HG02870 (cell line): Measurements from ENCODE around the gene LHX4.

Experiments used
- ATAC-seq: cut with Tn5 transposase; IDR thresholded peaks from one replicate; pipeline ENCODE4 v1.9.1; 2021; ENCODE audit warnings: mild to moderate bottlenecking, moderate library complexity; ENCODE audit not compliant: unreplicated experiment

Gene LHX4

DNA sequence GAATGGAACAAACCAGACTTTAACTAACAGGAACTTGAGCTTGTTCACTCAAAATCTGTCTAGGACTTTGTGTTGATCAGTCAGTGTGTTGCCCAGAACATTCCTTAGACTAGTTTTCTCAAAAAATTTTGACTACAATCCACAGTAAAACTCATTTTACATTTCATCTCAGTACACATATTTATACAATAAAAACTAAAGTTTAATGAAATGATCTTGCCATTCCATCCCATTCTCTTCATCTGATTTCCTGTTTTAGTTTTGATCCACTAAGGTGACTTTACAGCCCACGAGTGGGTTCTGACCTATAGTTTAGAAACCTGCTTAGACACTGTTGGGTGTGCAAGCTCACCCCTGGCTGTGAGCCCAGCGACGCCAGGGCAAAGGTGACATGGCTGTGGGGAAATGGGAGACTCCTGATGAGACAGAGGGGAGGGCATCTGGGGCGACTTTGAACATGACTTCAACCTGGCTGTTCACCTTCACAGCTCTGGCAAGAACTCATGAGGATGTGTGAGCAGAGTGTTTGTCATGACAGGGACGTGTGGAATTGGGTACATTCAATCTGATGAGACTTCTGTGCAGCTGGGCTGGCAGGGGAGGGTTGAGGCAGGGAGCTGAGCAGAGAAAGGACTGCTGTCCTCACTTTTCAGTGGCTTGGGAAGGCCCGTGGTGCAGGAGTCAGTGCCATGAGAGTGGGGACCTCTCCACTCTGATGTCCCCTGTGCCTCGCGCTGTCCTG is 40.6 kb downstream of the LHX4 start:
- ATAC-seq = no peak

DNA sequence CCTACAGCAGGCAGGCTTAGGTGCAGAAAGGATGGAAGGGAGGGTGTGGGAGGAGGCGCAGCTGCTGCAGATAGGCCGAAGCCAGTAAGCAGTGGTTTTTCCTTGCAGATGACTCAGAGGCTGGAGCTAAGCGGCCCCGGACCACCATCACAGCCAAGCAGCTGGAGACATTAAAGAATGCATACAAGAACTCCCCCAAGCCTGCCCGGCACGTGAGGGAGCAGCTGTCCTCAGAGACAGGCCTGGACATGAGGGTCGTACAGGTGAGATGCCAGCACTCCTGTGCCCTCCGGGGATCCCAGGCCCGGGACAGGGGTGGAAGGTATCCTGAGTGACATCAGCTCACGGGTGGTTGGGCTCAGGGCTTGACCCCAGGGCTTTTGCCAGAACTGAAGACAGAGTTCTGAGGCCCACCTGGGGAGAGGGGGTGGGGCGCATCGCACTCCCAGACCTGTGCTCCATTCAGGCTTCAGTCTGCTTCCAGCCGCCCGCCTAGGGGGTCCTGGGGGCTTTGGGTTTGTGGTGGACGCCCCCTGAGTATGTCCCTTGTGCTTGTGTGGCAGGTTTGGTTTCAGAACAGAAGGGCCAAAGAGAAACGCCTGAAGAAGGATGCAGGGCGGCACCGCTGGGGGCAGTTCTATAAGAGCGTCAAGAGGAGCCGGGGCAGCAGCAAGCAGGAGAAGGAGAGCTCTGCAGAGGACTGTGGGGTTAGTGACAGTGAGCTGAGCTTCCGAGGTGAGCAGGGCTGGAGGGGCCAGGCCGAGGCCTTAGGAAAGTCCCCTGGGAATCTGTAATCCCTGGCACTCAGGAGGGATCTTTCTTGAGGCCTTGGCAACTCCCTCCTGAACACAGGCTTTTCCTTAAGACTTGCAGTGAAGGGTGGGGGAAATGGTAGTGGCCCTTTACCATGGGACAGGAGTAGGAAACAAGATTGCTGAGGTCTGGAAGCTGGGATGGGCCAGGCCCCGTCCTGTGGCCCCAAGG is 41.5 kb downstream of the LHX4 start:
- ATAC-seq = no peak

DNA sequence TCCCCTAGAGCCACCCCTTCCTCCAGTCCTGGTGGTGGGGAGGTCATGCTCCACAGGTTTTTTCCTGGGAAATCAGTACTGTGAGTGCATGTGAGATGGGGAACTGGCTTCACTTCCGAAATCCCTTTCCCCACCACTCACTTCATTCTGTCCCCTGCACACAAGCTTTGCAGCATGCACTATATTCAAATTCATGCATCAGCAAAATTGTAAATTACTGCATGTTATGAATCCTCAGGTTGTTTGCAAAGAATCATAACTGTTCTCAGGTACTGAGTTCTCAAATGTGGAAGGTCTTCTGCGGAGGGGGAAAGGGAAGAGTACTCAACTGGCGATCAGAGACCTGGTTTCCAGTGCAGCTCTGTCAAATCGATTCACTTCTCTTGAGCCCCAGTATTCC is 42.3 kb downstream of the LHX4 start:
- no peak for ATAC-seq

DNA sequence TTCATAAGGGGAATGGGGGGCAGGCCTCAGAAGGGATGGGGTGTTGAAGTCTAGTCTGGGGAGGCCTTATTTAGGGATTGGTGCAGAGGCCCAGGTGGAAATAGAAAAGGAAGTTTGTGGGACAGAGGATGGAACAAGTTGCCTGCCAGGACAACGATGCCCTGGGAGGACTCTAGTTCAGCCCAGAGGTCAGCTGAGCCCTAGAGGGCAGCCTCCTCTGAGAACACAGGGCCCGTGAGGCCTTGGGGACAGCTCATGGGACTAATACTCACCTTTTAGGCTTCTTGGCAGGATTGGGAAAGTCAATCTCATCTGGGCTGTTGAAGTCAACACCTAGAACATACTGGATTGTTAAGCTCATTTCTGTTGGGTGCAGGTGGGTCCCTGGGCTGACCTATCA is 43.0 kb downstream of the LHX4 start:
- no peak for ATAC-seq

DNA sequence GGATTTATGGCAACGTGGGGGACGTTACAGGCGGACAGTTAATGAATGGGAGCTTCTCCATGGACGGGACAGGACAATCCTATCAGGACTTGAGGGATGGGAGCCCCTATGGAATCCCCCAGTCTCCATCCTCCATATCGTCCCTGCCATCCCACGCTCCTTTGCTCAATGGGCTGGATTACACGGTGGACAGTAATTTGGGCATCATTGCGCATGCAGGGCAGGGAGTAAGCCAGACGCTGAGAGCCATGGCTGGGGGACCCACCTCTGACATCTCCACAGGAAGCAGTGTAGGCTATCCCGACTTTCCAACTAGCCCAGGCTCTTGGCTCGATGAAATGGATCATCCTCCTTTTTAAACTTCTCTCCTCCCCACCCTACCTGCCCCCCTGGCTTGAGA is 44.2 kb downstream of the LHX4 start:
- no peak for ATAC-seq

DNA sequence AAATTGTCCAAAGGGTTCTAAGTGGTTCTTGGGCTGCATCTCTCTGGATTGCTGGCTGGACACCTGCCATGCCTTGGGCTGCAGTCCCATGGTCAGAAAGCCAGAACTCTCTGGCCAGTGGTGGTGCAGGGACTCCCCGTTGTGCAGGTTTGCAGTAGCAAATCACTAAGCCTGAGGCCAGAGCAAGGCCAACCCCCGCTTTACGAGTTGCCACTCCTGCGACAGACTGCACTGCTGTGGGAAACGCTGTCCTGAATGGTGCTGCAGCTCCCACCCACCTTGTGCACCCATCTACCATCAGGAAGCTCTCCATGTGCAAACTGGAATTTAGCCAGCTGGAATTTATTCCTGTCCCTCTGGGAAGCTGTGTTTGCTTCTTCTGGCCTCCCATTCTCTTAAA is 45.7 kb downstream of the LHX4 start:
- ATAC-seq = no peak

DNA sequence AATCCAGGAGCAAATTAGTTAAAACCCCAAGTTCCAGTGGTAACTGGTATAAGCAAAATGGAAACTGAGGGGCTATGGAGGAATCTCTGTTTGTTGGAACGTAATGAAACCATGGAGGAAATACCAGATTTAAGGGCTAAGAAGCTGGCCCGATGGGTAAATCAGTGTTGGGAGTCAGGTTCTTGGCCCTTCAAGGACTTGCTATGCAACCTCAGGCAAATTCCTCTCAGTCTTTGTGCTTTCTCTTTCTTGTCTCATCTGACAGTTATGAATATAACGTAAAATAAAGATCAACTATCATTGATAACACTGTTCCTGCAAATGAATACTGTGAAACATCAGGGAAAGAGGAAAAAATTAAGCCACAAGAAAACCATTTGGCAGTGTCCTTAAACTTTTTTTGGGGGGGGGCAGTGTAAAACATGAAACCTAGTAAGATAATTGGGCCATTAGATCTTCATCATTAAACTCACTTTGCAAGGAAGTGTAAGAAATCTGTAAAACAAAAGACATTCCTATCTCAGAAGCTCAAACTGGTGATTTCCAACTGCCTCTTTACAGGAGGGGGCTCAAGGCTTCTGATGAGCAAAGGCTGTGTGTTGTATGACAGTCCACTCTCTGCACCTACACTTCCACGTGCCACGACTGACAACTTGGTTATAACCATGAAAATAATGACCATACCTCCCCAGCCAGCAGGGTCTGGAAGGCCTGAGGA is 47.6 kb downstream of the LHX4 start:
- no peak for ATAC-seq

DNA sequence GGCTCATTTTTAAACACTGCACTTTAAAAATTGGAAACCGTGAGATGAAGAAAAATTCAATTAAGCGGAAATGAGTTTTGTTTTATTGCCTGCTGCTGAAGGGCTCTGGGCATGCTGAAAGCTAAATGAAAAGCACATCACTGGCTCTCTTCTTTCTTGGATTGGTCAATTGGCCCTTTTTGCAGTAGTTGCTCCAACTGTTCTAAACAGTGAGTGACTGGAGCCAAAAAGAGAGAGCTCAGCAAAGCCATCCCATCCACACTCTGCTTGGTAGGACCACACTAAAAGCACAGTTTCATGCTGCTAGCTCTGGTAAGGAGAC is 48.1 kb downstream of the LHX4 start:
- ATAC-seq = no peak

DNA sequence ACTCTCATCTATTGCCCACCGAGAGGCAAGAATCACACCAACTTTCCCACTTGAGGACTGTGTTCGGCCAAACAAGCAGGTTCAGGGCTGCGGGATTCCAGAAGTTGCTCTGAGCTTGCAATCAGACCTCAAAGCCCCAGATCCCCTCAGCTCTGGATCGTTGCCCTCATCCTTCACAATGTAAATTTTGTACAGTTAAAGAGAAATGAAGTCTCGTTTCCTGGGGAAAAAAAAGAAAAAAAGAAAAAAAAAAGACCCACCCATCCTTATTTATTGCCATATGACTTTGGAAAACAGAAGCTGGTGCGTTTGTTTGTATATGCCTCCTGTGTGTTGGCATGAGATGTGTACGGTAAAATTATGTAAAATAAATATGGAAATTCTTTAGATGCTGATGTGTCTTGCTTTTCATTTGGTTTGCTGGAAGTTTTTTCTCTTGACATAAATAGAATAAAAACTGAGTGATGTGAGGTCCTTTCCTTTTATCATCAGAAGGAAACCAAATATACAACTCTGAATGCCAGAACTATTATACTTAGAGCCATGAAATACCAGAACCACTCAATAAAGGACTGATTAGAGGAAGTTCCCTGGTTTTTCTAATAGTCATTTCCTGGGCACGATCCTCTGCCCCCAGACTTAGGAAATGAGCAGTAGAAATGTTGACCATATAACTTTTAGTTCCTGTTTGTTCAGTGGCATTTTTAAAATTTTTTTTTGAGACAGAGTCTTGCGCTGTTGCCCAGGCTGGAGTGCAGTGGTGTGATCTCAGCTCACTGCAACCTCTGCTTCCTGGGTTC is 48.7 kb downstream of the LHX4 start:
- no peak for ATAC-seq

DNA sequence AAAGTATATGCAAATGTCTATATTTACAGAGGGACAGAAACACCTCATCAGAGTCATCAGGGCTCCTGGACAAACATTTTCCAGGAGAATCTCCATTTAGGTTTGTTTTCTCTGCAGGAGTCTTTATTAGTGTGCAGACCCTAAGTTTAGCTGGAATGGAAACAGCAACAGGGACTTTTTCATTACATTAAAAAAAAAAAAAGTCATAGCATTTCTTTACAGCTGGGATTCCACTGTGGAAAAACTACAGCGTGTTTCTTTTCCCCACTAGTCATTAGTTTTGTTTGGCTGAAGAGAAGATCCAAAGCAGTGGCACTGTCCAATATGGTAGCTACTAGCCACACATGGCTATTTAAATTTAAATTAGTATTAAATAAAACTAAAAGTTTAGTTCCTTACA is 49.6 kb downstream of the LHX4 start:
- no peak for ATAC-seq

DNA sequence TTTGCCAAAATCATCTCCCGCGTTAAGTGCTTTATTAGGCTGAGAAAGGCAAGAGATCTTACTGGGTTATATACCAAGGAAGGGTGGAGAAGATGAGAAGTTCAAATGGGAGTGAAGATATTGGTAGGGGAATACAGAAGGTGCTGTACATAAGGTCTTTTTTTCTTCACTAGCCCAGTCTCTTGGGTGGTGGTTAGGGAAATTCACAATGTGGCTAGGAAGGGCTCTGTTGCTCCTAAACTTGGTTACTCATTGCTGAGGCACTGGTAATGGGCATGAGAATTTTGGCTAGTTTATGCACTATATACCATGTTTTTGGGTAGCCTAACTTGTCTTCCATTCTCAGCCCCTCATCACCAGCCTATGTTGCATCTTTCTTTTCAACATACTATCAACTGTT is 50.6 kb downstream of the LHX4 start:
- no peak for ATAC-seq

DNA sequence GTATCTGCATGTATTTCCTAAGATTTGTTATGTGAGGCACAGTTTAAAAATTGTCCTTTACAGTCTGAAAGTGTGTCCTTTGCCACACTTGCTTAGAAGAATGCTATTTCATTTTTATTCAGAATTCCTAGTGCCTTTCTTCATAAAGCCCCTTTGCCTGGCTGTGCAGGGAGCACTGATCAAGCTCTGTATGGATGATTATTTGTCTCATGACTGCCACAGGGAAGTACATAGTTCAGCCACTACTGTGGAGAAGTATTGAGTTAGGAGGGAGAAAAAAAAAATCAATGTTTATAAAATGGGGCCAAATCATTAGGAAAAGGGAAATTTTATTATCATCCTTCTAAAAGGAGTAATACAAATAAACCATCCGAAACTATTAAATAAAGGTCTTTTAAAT is 51.4 kb downstream of the LHX4 start:
- no peak for ATAC-seq

DNA sequence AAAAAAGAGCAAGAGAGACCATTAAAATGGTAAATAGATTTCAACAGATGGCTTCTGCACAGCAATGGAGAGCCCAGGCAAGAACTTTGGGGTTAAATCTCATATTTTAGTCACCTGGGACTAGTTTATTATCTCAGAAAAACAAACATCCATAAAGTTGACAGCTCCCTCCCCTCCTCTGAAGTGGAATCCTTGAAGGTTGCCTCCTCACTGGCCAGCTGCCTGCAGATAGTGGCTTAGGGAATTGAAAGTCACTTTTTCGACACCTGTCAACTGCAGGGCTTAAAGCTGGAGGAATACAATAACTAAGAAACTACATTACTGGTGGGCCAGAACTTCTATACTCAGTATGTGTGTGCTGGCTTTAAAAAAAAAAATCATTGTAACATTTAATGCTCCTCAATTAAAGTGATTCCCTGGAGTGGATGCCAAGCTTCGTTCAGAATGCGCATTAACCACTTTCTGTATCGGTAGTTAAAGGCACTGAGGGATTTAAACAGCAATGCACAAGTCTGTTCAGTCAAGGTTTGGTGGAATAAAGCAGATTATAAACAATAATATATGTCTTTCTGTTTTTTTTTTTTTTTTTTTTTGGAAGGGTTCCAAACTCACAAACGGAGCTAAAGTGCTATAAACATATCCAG is 52.5 kb downstream of the LHX4 start:
- ATAC-seq = no peak

DNA sequence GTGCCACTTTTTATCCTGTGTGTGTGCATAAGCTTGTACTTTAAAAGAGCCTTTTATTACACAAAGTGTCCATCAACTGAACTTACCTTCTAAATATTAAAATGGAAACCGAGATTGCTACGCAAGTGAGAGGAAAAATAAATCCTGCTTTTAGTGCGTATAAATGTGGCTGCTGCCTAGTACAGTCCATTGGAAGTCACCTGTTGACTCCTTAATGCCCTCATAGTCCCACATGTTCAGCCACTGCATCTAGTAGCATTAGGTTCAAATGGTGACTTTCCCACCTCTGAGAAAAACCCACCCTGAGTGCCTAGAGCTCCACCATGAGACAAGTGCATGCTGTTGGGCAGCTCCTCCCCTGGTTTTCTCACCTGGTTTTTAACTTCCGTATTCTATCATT is 53.0 kb downstream of the LHX4 start:
- ATAC-seq = no peak

DNA sequence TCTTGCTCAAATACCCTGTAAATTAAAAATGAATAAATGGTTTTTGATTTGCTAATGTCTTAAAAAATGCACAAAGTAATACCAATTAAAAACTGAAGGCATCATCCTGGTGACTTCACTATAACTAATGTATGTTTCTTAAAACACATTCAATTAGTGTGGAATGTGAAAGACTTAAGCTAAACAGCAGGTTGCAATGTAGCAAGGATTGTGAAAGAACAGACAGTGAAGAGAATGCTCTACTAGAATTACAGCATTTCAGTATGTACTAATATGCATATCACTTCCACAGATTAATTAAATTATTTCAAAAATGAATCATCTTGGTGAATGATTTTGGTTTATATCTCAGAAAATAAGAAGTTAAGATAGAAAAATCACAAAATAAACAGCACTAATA is 56.4 kb downstream of the LHX4 start:
- no peak for ATAC-seq

DNA sequence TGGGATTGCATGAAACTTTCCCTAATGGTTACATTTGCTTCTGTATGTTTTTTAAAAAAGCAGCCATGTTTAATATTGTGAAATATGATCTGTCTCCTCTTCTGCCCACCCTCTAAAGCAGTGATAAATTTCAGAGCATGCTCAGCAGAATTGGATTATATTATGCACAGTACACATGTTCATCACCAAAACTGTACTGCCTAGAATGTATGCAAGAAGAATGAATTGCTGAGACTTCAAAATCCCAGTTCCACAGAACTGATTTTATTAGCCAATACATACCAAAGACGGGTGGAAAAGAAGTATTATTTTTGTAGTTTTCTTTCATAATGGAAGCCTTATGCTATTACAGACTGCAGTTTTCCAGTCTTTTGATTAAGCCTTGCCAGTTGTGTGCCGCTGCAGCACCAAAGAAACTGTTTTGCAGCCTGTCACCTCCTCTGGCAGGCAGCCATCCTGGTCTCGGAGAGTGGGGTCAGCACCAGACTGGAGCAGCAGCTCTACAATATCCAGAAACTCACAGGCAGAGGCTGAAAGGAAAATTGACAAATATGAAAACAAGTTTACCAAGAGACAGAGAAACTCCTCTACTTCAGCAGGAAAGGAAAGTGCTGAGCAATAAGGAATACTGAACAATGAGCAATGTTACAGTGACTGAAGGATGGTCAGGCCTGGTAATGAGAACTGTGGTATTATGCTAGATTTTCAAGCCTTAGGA is 58.1 kb downstream of the LHX4 start:
- no peak for ATAC-seq

DNA sequence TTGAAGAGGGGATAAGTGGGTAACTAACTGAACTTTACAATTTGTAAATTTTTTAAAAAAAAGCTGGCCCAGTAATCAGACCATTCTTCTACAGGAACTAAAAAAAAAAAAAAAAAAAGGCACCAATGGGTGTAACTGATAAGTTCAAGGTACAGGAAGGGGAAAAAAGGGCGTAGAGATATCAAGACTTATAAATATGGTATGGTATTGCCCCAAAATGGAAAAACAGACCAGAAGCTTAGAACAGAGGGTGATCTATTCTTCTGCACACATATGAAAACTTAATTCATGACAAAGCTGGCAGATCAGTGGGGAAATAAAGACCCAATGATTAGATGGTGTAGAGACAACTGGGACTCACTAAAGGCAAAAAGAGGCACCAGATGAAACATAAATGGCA is 58.9 kb downstream of the LHX4 start:
- no peak for ATAC-seq

DNA sequence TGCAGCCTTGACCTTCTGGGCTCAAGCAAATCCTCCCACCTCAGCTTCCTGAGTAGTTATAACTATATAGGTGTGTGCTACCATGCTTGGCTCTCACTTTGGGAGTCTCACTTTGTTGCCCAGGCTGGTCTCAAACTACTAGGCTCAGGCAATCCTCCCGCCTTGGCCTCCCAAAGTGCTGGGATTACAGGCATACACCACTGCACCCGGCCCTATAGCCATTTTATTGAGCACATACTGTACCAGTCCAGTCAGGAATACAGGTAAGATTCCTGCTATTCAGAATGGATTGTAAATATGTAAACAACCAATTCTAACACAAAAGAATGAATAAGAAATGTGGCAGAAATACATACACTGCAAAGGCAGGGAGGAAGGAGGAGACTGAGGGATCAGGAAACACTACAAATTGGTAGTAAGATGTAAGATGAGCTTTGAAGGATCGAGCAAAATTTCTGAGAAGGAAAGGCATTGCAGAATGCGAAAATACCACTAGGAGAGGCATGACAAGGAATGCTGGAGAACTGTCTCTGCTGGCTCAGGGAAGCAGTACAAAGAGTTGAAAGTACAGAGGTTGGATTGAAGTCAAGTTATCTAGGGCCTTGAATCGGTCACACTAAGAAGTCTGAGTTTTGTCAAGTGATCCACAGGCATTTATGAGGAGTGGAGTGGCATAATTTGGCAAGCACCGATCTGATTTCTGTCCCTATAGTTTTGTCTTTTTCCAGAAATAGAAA is 60.4 kb downstream of the LHX4 start:
- ATAC-seq = no peak

DNA sequence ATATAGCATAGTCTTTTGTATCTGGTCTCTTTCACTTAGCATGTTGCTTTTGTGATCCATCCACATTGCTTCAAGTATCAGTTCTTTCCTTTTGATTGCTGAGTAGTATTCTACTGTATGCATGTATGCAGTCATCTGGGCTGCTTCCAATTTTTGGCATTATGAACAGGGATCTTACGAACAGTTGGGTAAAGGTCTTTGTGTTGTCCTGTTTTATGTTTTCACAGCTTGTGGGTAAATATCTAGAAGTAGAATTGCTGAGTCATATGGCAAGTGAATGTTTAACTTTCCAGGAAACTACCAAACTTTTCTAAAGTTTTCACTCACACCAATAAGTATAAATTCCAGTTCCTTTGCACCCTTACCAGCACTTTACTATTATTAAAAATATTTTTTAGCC is 60.9 kb downstream of the LHX4 start:
- ATAC-seq = no peak
